RWPE2 (cell line): ENCODE measurements around the gene IMMP1L.

ENCODE experiments used
- ATAC-seq: fragments of 200-7000 bp; cut with Tn5 transposase; 3 replicates; pipeline ENCODE4 v1.9.1; 2021; ENCODE audit warnings: low read depth
- DNase-seq: peaks from one replicate; pipeline ENCODE4 v3.0.0-alpha.2; 2020; ENCODE audit warnings: low spot score
- H3K27ac ChIP-seq: fragments of 450-650 bp; 2 replicates; pipeline ENCODE4 v1.5.1; 2017; ENCODE audit warnings: mild to moderate bottlenecking; ENCODE audit not compliant: poor library complexity, severe bottlenecking
- H3K27me3 ChIP-seq: fragments of 250-450 bp; sonication (Bioruptor Pico); 2 replicates; pipeline ENCODE4 v1.5.1; 2021; ENCODE audit warnings: mild to moderate bottlenecking, moderate library complexity; ENCODE audit not compliant: insufficient read depth, poor library complexity, severe bottlenecking
- H3K36me3 ChIP-seq: fragments of 250-450 bp; sonication (Bioruptor Pico); 2 replicates; pipeline ENCODE4 v1.5.1; 2020; ENCODE audit warnings: low read depth, mild to moderate bottlenecking, moderate library complexity
- H3K4me1 ChIP-seq: fragments of 250-450 bp; sonication (Bioruptor Pico); 2 replicates; pipeline ENCODE4 v1.5.1; 2021; ENCODE audit warnings: mild to moderate bottlenecking, moderate library complexity; ENCODE audit not compliant: insufficient read depth, poor library complexity, severe bottlenecking
- H3K4me3 ChIP-seq: fragments of 250-450 bp; sonication (Bioruptor Pico); 2 replicates; pipeline ENCODE4 v1.5.1; 2021; ENCODE audit warnings: mild to moderate bottlenecking, moderate library complexity; ENCODE audit not compliant: severe bottlenecking
- H3K9me3 ChIP-seq: fragments of 250-450 bp; sonication (Bioruptor Pico); 2 replicates; pipeline ENCODE4 v1.5.1; 2021; ENCODE audit warnings: mild to moderate bottlenecking, moderate library complexity; ENCODE audit not compliant: severe bottlenecking
- CTCF ChIP-seq: fragments of 450-650 bp; IDR thresholded peaks from one replicate; pipeline ENCODE4 v1.5.1; 2017; ENCODE audit warnings: mild to moderate bottlenecking, moderate library complexity; ENCODE audit not compliant: poor library complexity, severe bottlenecking

Gene IMMP1L

GRCh38 chr11:31397239-31397834, 112.1 kb downstream of the IMMP1L start:
- TF ChIP-seq CTCF = peak; percentile 80
- Histone ChIP-seq H3K4me1 (no peaks in the 10 kb centered on the region), H3K36me3 (peaks cover 3% of the 10 kb centered on the region; the same call in 1 of the 2 replicates), H3K4me3 (no peak overlapping the region), H3K9me3 (no peaks in the 10 kb centered on the region), H3K27ac (no peak overlapping the region), H3K27me3 (no peaks in the 10 kb centered on the region)
- DNase-seq (no peak), ATAC-seq (no peak)

DNA sequence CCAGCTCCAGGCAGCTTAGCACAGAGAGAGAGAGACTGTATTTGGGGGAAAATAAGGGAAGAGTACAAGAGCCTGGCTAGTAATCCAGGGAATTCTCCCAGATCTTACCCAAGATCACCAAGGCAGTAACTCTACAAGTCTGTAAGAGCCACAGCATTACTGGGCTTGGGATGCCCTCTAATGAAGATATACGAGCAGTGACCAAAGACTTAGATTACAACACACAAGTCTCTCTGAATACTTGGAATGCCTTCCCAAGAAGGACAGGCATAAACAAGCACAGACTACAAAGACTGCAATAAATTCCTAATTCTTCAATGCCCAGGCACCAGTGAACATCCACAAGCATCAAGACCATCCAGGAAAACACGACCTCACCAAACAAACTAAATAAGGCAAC, 122.0 kb downstream of the IMMP1L start:
- peak; percentile 58 for ATAC-seq
- Histone ChIP-seq H3K4me1 (no peaks in the 10 kb centered on the region), H3K27ac (no peak overlapping the region), H3K27me3 (no peaks in the 10 kb centered on the region), H3K4me3 (no peak overlapping the region), H3K36me3 (no peaks in the 10 kb centered on the region), H3K9me3 (no peaks in the 10 kb centered on the region)
- no peak for TF ChIP-seq CTCF
- DNase-seq = no peak

DNA sequence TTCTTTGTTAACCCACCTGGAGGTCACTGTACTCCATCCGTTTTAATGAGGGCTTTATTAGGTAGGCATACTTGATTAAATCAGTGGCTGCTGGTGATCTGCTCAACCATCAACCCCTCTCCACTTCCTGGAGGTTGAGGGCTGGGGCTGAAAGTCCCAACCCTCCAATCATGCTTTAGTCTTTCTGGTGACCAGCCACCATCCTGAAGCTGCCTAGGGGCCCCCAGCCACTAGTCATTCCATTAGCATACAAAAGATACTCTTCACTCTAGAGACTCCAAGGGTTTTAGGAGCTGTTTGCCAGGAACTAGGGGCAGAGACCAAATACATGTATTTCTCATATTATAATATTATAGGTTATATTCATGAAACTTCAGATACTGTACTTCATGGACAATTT, 126.3 kb downstream of the IMMP1L start:
- Histone ChIP-seq H3K4me1 (no peaks in the 10 kb centered on the region), H3K9me3 (no peaks in the 10 kb centered on the region), H3K4me3 (no peak overlapping the region), H3K27ac (no peak overlapping the region), H3K27me3 (no peaks in the 10 kb centered on the region), H3K36me3 (0 out of 2 replicates have a peak, but pooled peaks cover 2% of the 10 kb centered on the region)
- ATAC-seq (no peak), DNase-seq (no peak)
- TF ChIP-seq CTCF = no peak
